ENCODE results near the gene CCDC148. TPM values are rescaled to one million over a fixed set of nuclear protein-coding genes. Genes with fewer than 3 reads are reported as not detected.

The CCDC148 gene
- total RNA-seq: not detected
- polyA plus RNA-seq: not detected

- H3K4me1 ChIP-seq (ENCODE audit: control insufficient read depth, insufficient read depth, low read length, poor library complexity, severe bottlenecking): peaks cover 29% of the 10 kb centered on the region
- no peaks in the 10 kb centered on the region for H3K9me3 ChIP-seq (ENCODE audit: control insufficient read depth in 2 of 2, low read length in 2 of 2)
- H3K27me3 ChIP-seq (ENCODE audit: control insufficient read depth, insufficient read depth, low read length): peaks cover 2% of the 10 kb centered on the region
- peak within 1 kb of the TSS; percentile 80 for H3K4me3 ChIP-seq (ENCODE audit: low read depth, low read length)
- H3K36me3 Mint-ChIP-seq: no peaks in the 10 kb centered on the region
- peak within 1 kb of the TSS; percentile 90 to 97 (median 94) for H3K4me3 Mint-ChIP-seq
- H3K36me3 ChIP-seq (ENCODE audit: control insufficient read depth, insufficient read depth, low read length): no peaks in the 10 kb centered on the region
- peaks cover 10 to 36% (median 28%) of the 10 kb centered on the region in 4 donors for H3K4me1 Mint-ChIP-seq
- peaks cover 10% of the 10 kb centered on the region for H3K27me3 Mint-ChIP-seq
- ATAC-seq (ENCODE audit: low read depth in 2 of 2): peak; percentile 91 to 94
- peak within 1 kb of the TSS; percentile 70 for H3K27ac ChIP-seq (ENCODE audit: insufficient read depth, low read length, poor library complexity, severe bottlenecking)
- H3K27ac Mint-ChIP-seq: peak within 1 kb of the TSS; percentile 85 to 90 (median 86)
- DNase-seq: peak; percentile 89 to 92 (median 89)
- H3K9me3 Mint-ChIP-seq: no peaks in the 10 kb centered on the region
These were observed at the start of gene CCDC148, which contains the start of gene PKP4 for GRCh38 chr2:158456309-158457066. Gene CCDC148, minus strand, starts transcription at chr2:158456753. Its CDS starts 314 bp downstream, at chr2:158456439. Gene PKP4, plus strand, starts transcription at chr2:158456952. Its CDS starts 76,233 bp downstream, at chr2:158533185.

- peaks cover 9% of the 10 kb centered on the region for H3K4me1 ChIP-seq (ENCODE audit: control insufficient read depth, insufficient read depth, low read length, poor library complexity, severe bottlenecking)
- Mint-ChIP-seq H3K27me3 (no peaks in the 10 kb centered on the region), H3K9me3 (peaks cover 0 to 2% (median 0%) of the 10 kb centered on the region in 7 donors), H3K27ac (peak overlapping the region in 2 of 3 donors; percentile 22 to 71), H3K4me1 (peaks cover 27 to 43% (median 36%) of the 10 kb centered on the region in 4 donors), H3K4me3 (no peak overlapping the region), H3K36me3 (peaks cover 10% of the 10 kb centered on the region)
- DNase-seq: no peak
- no peak overlapping the region for H3K27ac ChIP-seq (ENCODE audit: insufficient read depth, low read length, poor library complexity, severe bottlenecking)
- H3K4me3 ChIP-seq (ENCODE audit: low read depth, low read length): no peak overlapping the region
- H3K9me3 ChIP-seq (ENCODE audit: control insufficient read depth in 2 of 2, low read length in 2 of 2): no peaks in the 10 kb centered on the region
- no peaks in the 10 kb centered on the region for H3K27me3 ChIP-seq (ENCODE audit: control insufficient read depth, insufficient read depth, low read length)
- H3K36me3 ChIP-seq (ENCODE audit: control insufficient read depth, insufficient read depth, low read length): no peaks in the 10 kb centered on the region
- no peak for ATAC-seq (ENCODE audit: low read depth in 2 of 2)
These were observed 48.9 kb upstream of the CCDC148 start for GRCh38 chr2:158505448-158505934.

- no peaks in the 10 kb centered on the region for H3K9me3 ChIP-seq (ENCODE audit: control insufficient read depth in 2 of 2, low read length in 2 of 2)
- Mint-ChIP-seq H3K27ac (no peak overlapping the region), H3K4me3 (no peak overlapping the region), H3K36me3 (peaks cover 10% of the 10 kb centered on the region), H3K27me3 (no peaks in the 10 kb centered on the region), H3K4me1 (peaks cover 25 to 47% (median 37%) of the 10 kb centered on the region in 4 donors), H3K9me3 (peaks cover 0 to 2% (median 0%) of the 10 kb centered on the region in 7 donors)
- DNase-seq (no peak), ATAC-seq (ENCODE audit: low read depth in 2 of 2) (no peak)
- H3K36me3 ChIP-seq (ENCODE audit: control insufficient read depth, insufficient read depth, low read length): no peaks in the 10 kb centered on the region
- no peak overlapping the region for H3K27ac ChIP-seq (ENCODE audit: insufficient read depth, low read length, poor library complexity, severe bottlenecking)
- no peak overlapping the region for H3K4me3 ChIP-seq (ENCODE audit: low read depth, low read length)
- H3K27me3 ChIP-seq (ENCODE audit: control insufficient read depth, insufficient read depth, low read length): no peaks in the 10 kb centered on the region
- H3K4me1 ChIP-seq (ENCODE audit: control insufficient read depth, insufficient read depth, low read length, poor library complexity, severe bottlenecking): peaks cover 9% of the 10 kb centered on the region
These were observed 47.5 kb upstream of the CCDC148 start for GRCh38 chr2:158504088-158504487.

DNA sequence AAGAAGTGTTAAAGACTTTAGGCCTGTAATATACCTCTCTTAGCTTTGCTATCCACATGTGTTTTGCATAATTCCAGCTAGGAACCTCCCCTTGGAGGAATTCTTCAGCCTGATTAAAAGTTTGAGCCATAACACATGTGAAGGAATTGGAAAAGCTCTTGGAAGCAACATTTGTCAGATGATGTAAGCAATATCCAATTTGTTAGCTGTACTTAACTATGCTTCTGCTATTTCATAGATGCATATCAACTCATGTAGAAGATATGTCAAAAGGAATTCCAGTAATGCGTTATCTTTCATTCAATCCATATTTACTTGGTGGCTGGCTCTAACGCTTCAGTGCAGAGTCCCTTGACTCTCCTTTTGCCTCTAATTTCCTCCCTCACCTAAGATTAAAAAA, 46.4 kb upstream of the CCDC148 start:
- Mint-ChIP-seq H3K27ac (no peak overlapping the region), H3K9me3 (peaks cover 0 to 2% (median 0%) of the 10 kb centered on the region in 7 donors), H3K27me3 (no peaks in the 10 kb centered on the region), H3K36me3 (peaks cover 10% of the 10 kb centered on the region), H3K4me1 (peaks cover 28 to 50% (median 41%) of the 10 kb centered on the region in 4 donors), H3K4me3 (no peak overlapping the region)
- no peak overlapping the region for H3K27ac ChIP-seq (ENCODE audit: insufficient read depth, low read length, poor library complexity, severe bottlenecking)
- peaks cover 9% of the 10 kb centered on the region for H3K4me1 ChIP-seq (ENCODE audit: control insufficient read depth, insufficient read depth, low read length, poor library complexity, severe bottlenecking)
- H3K9me3 ChIP-seq (ENCODE audit: control insufficient read depth in 2 of 2, low read length in 2 of 2): no peaks in the 10 kb centered on the region
- ATAC-seq (ENCODE audit: low read depth in 2 of 2) (no peak), DNase-seq (no peak)
- H3K27me3 ChIP-seq (ENCODE audit: control insufficient read depth, insufficient read depth, low read length): no peaks in the 10 kb centered on the region
- no peaks in the 10 kb centered on the region for H3K36me3 ChIP-seq (ENCODE audit: control insufficient read depth, insufficient read depth, low read length)
- no peak overlapping the region for H3K4me3 ChIP-seq (ENCODE audit: low read depth, low read length)

GRCh38 chr2:158501301-158501700, 44.7 kb upstream of the CCDC148 start:
- Mint-ChIP-seq H3K36me3 (peaks cover 14% of the 10 kb centered on the region), H3K4me3 (no peak overlapping the region), H3K27me3 (no peaks in the 10 kb centered on the region), H3K27ac (no peak overlapping the region), H3K9me3 (peaks cover 0 to 2% (median 0%) of the 10 kb centered on the region in 7 donors), H3K4me1 (peaks cover 17 to 50% (median 40%) of the 10 kb centered on the region in 4 donors)
- Histone ChIP-seq H3K4me3 (ENCODE audit: low read depth, low read length) (no peak overlapping the region), H3K9me3 (ENCODE audit: control insufficient read depth in 2 of 2, low read length in 2 of 2) (no peaks in the 10 kb centered on the region), H3K36me3 (ENCODE audit: control insufficient read depth, insufficient read depth, low read length) (no peaks in the 10 kb centered on the region), H3K27me3 (ENCODE audit: control insufficient read depth, insufficient read depth, low read length) (no peaks in the 10 kb centered on the region), H3K27ac (ENCODE audit: insufficient read depth, low read length, poor library complexity, severe bottlenecking) (no peak overlapping the region), H3K4me1 (ENCODE audit: control insufficient read depth, insufficient read depth, low read length, poor library complexity, severe bottlenecking) (no peaks in the 10 kb centered on the region)
- ATAC-seq (ENCODE audit: low read depth in 2 of 2) (peak in 1 of 2 donors; percentile 19), DNase-seq (no peak)

DNA sequence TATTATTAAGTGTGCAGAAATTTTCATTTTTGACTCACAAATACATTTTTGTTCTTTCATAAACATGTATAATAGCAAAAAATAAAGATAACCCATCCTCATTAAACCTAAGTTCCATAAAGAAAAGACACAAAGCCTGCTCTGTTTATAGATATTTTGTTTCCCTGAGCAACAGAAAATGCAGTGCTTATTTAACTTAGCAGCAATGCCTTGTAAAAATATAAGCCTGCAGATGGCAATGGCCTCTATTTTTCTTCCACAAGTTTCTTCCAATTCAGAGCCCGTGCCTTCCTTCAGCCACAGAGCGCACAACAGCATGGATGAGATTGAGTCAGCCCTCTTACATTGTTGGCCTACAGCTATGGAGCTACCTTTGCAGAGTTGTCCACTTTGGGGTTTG, 43.8 kb upstream of the CCDC148 start:
- H3K36me3 Mint-ChIP-seq: peaks cover 15% of the 10 kb centered on the region
- Histone ChIP-seq H3K27me3 (ENCODE audit: control insufficient read depth, insufficient read depth, low read length) (no peaks in the 10 kb centered on the region), H3K4me3 (ENCODE audit: low read depth, low read length) (no peak overlapping the region), H3K4me1 (ENCODE audit: control insufficient read depth, insufficient read depth, low read length, poor library complexity, severe bottlenecking) (no peaks in the 10 kb centered on the region), H3K27ac (ENCODE audit: insufficient read depth, low read length, poor library complexity, severe bottlenecking) (no peak overlapping the region), H3K9me3 (ENCODE audit: control insufficient read depth in 2 of 2, low read length in 2 of 2) (no peaks in the 10 kb centered on the region), H3K36me3 (ENCODE audit: control insufficient read depth, insufficient read depth, low read length) (no peaks in the 10 kb centered on the region)
- H3K4me3 Mint-ChIP-seq: no peak overlapping the region
- peaks cover 15 to 43% (median 38%) of the 10 kb centered on the region in 4 donors for H3K4me1 Mint-ChIP-seq
- H3K9me3 Mint-ChIP-seq: peaks cover 0 to 2% (median 0%) of the 10 kb centered on the region in 7 donors
- DNase-seq (no peak), ATAC-seq (ENCODE audit: low read depth in 2 of 2) (no peak)
- no peaks in the 10 kb centered on the region for H3K27me3 Mint-ChIP-seq
- H3K27ac Mint-ChIP-seq: no peak overlapping the region

GRCh38 chr2:158499383-158499782, 42.8 kb upstream of the CCDC148 start:
- no peaks in the 10 kb centered on the region for H3K27me3 Mint-ChIP-seq
- Histone ChIP-seq H3K4me3 (ENCODE audit: low read depth, low read length) (no peak overlapping the region), H3K27ac (ENCODE audit: insufficient read depth, low read length, poor library complexity, severe bottlenecking) (no peak overlapping the region), H3K36me3 (ENCODE audit: control insufficient read depth, insufficient read depth, low read length) (no peaks in the 10 kb centered on the region), H3K27me3 (ENCODE audit: control insufficient read depth, insufficient read depth, low read length) (no peaks in the 10 kb centered on the region), H3K9me3 (ENCODE audit: control insufficient read depth in 2 of 2, low read length in 2 of 2) (no peaks in the 10 kb centered on the region), H3K4me1 (ENCODE audit: control insufficient read depth, insufficient read depth, low read length, poor library complexity, severe bottlenecking) (no peaks in the 10 kb centered on the region)
- H3K27ac Mint-ChIP-seq: peak overlapping the region in 1 of 3 donors; percentile 14
- peaks cover 10 to 38% (median 35%) of the 10 kb centered on the region in 4 donors for H3K4me1 Mint-ChIP-seq
- ATAC-seq (ENCODE audit: low read depth in 2 of 2) (no peak), DNase-seq (no peak)
- H3K9me3 Mint-ChIP-seq: no peaks in the 10 kb centered on the region
- no peak overlapping the region for H3K4me3 Mint-ChIP-seq
- peaks cover 15% of the 10 kb centered on the region for H3K36me3 Mint-ChIP-seq

All from CD4-positive, CD25-positive, alpha-beta regulatory T cell (primary cell).